Neural cell (in vitro differentiated cells): ENCODE data around the gene STK10. TPM values are rescaled to one million over a fixed set of nuclear protein-coding genes. Genes with fewer than 3 reads are reported as not detected.

Experiments used
- H2AFZ ChIP-seq: fragments of 200-600, 300-800 bp; sonication (generic), shearing (Covaris generic); 2 replicates; pipeline ENCODE4 v1.6.0; 2014; ENCODE audit warnings: low read depth, mild to moderate bottlenecking, antibody characterized with exemption, low read length, moderate library complexity
- H3F3A ChIP-seq: fragments of 200-600 bp; shearing (Covaris generic); 2 replicates; pipeline ENCODE4 v1.6.1; 2016; ENCODE audit warnings: mild to moderate bottlenecking, moderate library complexity, mixed read lengths, antibody characterized with exemption, low read length; ENCODE audit not compliant: insufficient read depth, poor library complexity, severe bottlenecking
- H3K27ac ChIP-seq: fragments of 200-600, 300-800 bp; sonication (generic), shearing (Covaris generic); 2 replicates; pipeline ENCODE4 v1.5.1; 2014; ENCODE audit warnings: mild to moderate bottlenecking, low read length, moderate library complexity
- H3K27me3 ChIP-seq: fragments of 300-800, 200-600 bp; sonication (generic), shearing (Covaris generic); 2 replicates; pipeline ENCODE4 v1.6.0; 2014; ENCODE audit warnings: mild to moderate bottlenecking, low read depth, low read length, moderate library complexity; ENCODE audit not compliant: insufficient read depth
- H3K36me3 ChIP-seq: fragments of 300-800, 200-600 bp; sonication (generic), shearing (Covaris generic); 2 replicates; pipeline ENCODE4 v1.5.1; 2014; ENCODE audit warnings: mild to moderate bottlenecking, antibody characterized with exemption, low read length, moderate library complexity; ENCODE audit not compliant: insufficient read depth
- H3K4me2 ChIP-seq: fragments of 300-800, 200-600 bp; sonication (generic), shearing (Covaris generic); 2 replicates; pipeline ENCODE4 v1.6.0; 2014; ENCODE audit warnings: mild to moderate bottlenecking, low read length
- H3K4me3 ChIP-seq: fragments of 300-800, 200-600 bp; sonication (generic), shearing (Covaris generic); 2 replicates; pipeline ENCODE4 v1.5.1; 2014; ENCODE audit warnings: mild to moderate bottlenecking, low read length, moderate library complexity
- H3K79me2 ChIP-seq: fragments of 200-600 bp; shearing (Covaris generic); replicated peaks from 2 replicates; pipeline ENCODE4 v1.6.0; 2014; ENCODE audit warnings: mild to moderate bottlenecking, low read length, moderate library complexity; ENCODE audit not compliant: insufficient read depth
- H3K9ac ChIP-seq: fragments of 300-800, 200-600 bp; sonication (generic), shearing (Covaris generic); 2 replicates; pipeline ENCODE4 v1.6.1; 2016; ENCODE audit warnings: mild to moderate bottlenecking, low read length, mixed read lengths
- H3K9me2 ChIP-seq: fragments of 200-600 bp; shearing (Covaris generic); 2 replicates; pipeline ENCODE4 v1.6.1; 2016; ENCODE audit warnings: mild to moderate bottlenecking, low read length, mixed read lengths; ENCODE audit not compliant: insufficient read depth
- H3K9me3 ChIP-seq: fragments of 200-600, 300-800 bp; sonication (generic), shearing (Covaris generic); 2 replicates; pipeline ENCODE4 v1.6.1; 2016; ENCODE audit warnings: mild to moderate bottlenecking, mixed run types, low read length, moderate library complexity, mixed read lengths
- H4K20me1 ChIP-seq: fragments of 200-600 bp; shearing (Covaris generic); 2 replicates; pipeline ENCODE4 v1.6.1; 2016; ENCODE audit warnings: mild to moderate bottlenecking, mixed run types; ENCODE audit not compliant: insufficient read depth
- CTCF ChIP-seq: fragments of 450-650 bp; IDR thresholded peaks from 2 replicates; pipeline ENCODE4 v1.5.1; 2014; ENCODE audit warnings: antibody characterized with exemption, mild to moderate bottlenecking, moderate library complexity; ENCODE audit not compliant: poor library complexity, severe bottlenecking
- EP300 ChIP-seq: fragments of 450-650 bp; conservative IDR thresholded peaks from 2 replicates; pipeline ENCODE4 v1.6.1; 2014; ENCODE audit warnings: antibody characterized with exemption, mild to moderate bottlenecking, moderate library complexity; ENCODE audit not compliant: poor library complexity, severe bottlenecking
- EZH2 ChIP-seq: fragments of 200-600, 300-800 bp; shearing (Covaris generic), sonication (generic); IDR thresholded peaks from 2 replicates; pipeline ENCODE4 v1.6.1; 2014; ENCODE audit warnings: antibody characterized with exemption, low read length, borderline replicate concordance, mild to moderate bottlenecking; ENCODE audit not compliant: insufficient read depth, poor library complexity, severe bottlenecking
- MXI1 ChIP-seq: fragments of 450-650 bp; conservative IDR thresholded peaks from 2 replicates; pipeline ENCODE4 v1.6.1; 2014; ENCODE audit warnings: antibody characterized with exemption, mild to moderate bottlenecking; ENCODE audit not compliant: poor library complexity, severe bottlenecking
- POLR2AphosphoS5 ChIP-seq: IDR thresholded peaks from 2 replicates; pipeline ENCODE4 v1.6.1; 2012
- RAD21 ChIP-seq: fragments of 450-650 bp; conservative IDR thresholded peaks from 2 replicates; pipeline ENCODE4 v1.6.1; 2014; ENCODE audit warnings: antibody characterized with exemption, mild to moderate bottlenecking, moderate library complexity
- REST ChIP-seq: IDR thresholded peaks from 2 replicates; pipeline ENCODE4 v1.6.1; 2012; ENCODE audit warnings: borderline replicate concordance
- SMC3 ChIP-seq: fragments of 450-650 bp; conservative IDR thresholded peaks from 2 replicates; pipeline ENCODE4 v1.6.1; 2014; ENCODE audit warnings: antibody characterized with exemption, mild to moderate bottlenecking, moderate library complexity; ENCODE audit not compliant: poor library complexity
- TAF1 ChIP-seq: IDR thresholded peaks from 2 replicates; pipeline ENCODE4 v1.6.1; 2012; ENCODE audit warnings: low read depth
- polyA plus RNA-seq: library from polyadenylated mRNA; depleted of rRNA; stranded (reverse); fragments of >200 nt; gene quantifications from 2 replicates; pipeline ENCODE4 v1.2.3, GENCODE V29; 2014

STK10 gene
- polyA plus RNA-seq, 1 donor from 2014 or later: 8.2 TPM

- no peaks in the 10 kb centered on the region for H3K36me3 ChIP-seq
- H3K9ac ChIP-seq: no peak overlapping the region
- peaks cover 13% of the 10 kb centered on the region for H3K27me3 ChIP-seq
- no peak overlapping the region for H3K4me3 ChIP-seq
- no peak overlapping the region for H2AFZ ChIP-seq
- H3K27ac ChIP-seq: no peak overlapping the region
- H3K79me2 ChIP-seq: no peaks in the 10 kb centered on the region
- no peaks in the 10 kb centered on the region for H4K20me1 ChIP-seq
- no peaks in the 10 kb centered on the region for H3K9me2 ChIP-seq
- no peak for TF ChIP-seq MXI1
- TF ChIP-seq TAF1: no peak
- TF ChIP-seq EZH2: no peak
- no peak for TF ChIP-seq SMC3
- TF ChIP-seq EP300: no peak
- no peak for TF ChIP-seq POLR2AphosphoS5
- no peak for TF ChIP-seq REST
- no peak for TF ChIP-seq CTCF
- no peaks in the 10 kb centered on the region for H3K9me3 ChIP-seq
- H3F3A ChIP-seq: no peaks in the 10 kb centered on the region
- no peak overlapping the region for H3K4me2 ChIP-seq
Observed at GRCh38 chr5:172185096-172185461, 2.9 kb downstream of the STK10 start.

- H3K27ac ChIP-seq: no peak overlapping the region
- TF ChIP-seq EP300: no peak
- TF ChIP-seq TAF1: no peak
- no peak for TF ChIP-seq CTCF
- no peak for TF ChIP-seq SMC3
- TF ChIP-seq POLR2AphosphoS5: no peak
- TF ChIP-seq REST: no peak
- no peak for TF ChIP-seq MXI1
- TF ChIP-seq RAD21: no peak
- no peak for TF ChIP-seq EZH2
- H3K9me2 ChIP-seq: no peaks in the 10 kb centered on the region
- H3K9me3 ChIP-seq: no peaks in the 10 kb centered on the region
- H3K4me2 ChIP-seq: no peak overlapping the region
- no peaks in the 10 kb centered on the region for H4K20me1 ChIP-seq
- H3F3A ChIP-seq: no peaks in the 10 kb centered on the region
- H2AFZ ChIP-seq: no peak overlapping the region
- no peak overlapping the region for H3K9ac ChIP-seq
- no peaks in the 10 kb centered on the region for H3K79me2 ChIP-seq
- H3K36me3 ChIP-seq: no peaks in the 10 kb centered on the region
- peaks cover 13% of the 10 kb centered on the region for H3K27me3 ChIP-seq
- no peak overlapping the region for H3K4me3 ChIP-seq
Observed at GRCh38 chr5:172183881-172184280, 4.1 kb downstream of the STK10 start.
